T-helper 2 cell treated with Interferon-gamma antibody and Interleukin-4, amounts not matched to agents 5 μg/mL and 100 μg/mL, for 36 hours (primary cell): ENCODE measurements around the gene NCOA1.
A peak's percentile ranks its signal among the peaks of the same experiment; 100 is the strongest.

Experiments
- DNase-seq: peaks from one replicate; pipeline ENCODE4 v3.0.0; 2021; ENCODE audit warnings: low spot score
- H3K27ac Mint-ChIP-seq: one replicate; pipeline ENCODE4 v1.8.0; 2021; ENCODE audit warnings: mild to moderate bottlenecking, mixed read lengths
- H3K27me3 Mint-ChIP-seq: one replicate; pipeline ENCODE4 v1.8.0; 2021; ENCODE audit warnings: low read depth, mixed read lengths
- H3K36me3 Mint-ChIP-seq: one replicate; pipeline ENCODE4 v1.8.0; 2021; ENCODE audit warnings: low read depth, mixed read lengths
- H3K4me1 Mint-ChIP-seq: one replicate; pipeline ENCODE4 v1.8.0; 2021; ENCODE audit warnings: low read depth, mixed read lengths
- H3K4me3 Mint-ChIP-seq: one replicate; pipeline ENCODE4 v1.8.0; 2022; ENCODE audit warnings: mild to moderate bottlenecking, moderate library complexity, mixed read lengths
- H3K9me3 Mint-ChIP-seq: one replicate; pipeline ENCODE4 v1.8.0; 2021; ENCODE audit warnings: mixed read lengths

The NCOA1 gene

DNA sequence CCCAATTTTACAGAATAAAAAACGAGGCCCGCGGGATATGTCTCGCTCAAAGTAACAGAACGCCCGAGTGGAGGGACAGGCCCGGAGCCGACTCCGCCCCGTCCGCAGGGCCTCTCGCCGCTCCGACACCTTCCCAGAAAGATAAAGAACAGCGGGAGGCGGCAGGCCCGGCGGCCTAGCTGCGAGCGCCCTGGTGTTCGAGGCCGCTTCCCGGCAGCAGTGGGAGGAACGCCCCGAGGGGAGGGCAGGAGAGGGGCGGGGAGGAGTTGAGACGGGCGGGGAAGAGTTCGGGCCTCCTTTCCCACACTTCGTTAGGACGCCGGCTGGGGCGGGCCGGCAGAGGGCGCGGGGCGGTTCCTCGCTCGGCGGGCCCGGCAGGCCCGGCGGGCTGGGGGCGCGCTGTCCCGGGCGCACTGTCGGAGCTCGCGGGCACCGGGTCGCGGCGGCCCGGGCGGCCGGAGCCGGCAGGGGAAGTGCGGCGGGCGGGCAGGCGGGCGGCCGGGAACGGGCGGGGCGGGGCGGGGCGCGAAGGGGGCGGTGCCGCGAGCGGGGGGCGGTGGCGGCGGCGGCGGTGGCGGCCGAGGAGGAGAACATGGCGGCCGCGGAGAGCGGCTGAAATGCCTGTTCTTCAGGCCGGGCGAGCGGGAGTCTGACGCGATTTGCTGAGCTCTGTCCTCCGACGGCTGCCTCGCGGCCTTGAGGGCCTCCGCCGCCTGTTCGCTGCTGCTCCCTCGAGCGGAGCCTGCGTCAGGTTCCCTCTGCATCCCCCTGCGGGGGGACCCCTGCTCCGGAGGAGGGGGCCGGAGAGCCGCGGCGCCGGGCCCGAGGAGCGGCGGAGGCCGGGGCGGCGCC, at the start of gene NCOA1:
NCOA1 (plus strand) TSS at position 565 of the 852 bp plus-strand sequence. CDS start 167,424 bp downstream, outside the sequence.
- peak within 1 kb of the TSS; percentile 91 for H3K4me3 Mint-ChIP-seq
- peaks cover 30% of the 10 kb centered on the region for H3K4me1 Mint-ChIP-seq
- peak within 1 kb of the TSS; percentile 84 for H3K27ac Mint-ChIP-seq
- H3K9me3 Mint-ChIP-seq, result no peaks in the 10 kb centered on the region
- DNase-seq, result peak; percentile 90
- no peaks in the 10 kb centered on the region for H3K36me3 Mint-ChIP-seq
- H3K27me3 Mint-ChIP-seq, result peaks cover 9% of the 10 kb centered on the region

DNA sequence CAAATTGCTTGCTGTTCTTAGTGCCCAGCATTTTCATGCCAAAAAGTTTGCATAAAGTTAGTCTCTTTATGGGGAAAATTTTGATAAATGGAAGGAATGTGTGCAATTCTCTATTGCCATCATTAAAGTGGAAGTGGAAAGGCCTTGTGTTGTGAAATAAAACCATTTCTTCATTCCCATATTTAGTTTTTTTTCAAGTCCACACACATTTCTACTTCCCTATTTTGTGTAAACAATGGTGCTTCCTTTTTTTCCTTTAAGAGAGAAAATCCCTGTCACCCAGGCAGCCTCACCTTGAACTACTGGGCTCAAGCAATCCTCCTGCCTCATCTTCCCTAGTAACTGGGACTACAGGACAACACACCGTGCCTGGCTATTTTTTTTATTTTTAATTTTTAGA, 42.3 kb upstream of the NCOA1 start:
- Mint-ChIP-seq H3K27ac (no peak overlapping the region), H3K36me3 (no peaks in the 10 kb centered on the region), H3K27me3 (peaks cover 6% of the 10 kb centered on the region), H3K4me1 (no peaks in the 10 kb centered on the region), H3K9me3 (peaks cover 11% of the 10 kb centered on the region), H3K4me3 (no peak overlapping the region)
- DNase-seq, result no peak

DNA sequence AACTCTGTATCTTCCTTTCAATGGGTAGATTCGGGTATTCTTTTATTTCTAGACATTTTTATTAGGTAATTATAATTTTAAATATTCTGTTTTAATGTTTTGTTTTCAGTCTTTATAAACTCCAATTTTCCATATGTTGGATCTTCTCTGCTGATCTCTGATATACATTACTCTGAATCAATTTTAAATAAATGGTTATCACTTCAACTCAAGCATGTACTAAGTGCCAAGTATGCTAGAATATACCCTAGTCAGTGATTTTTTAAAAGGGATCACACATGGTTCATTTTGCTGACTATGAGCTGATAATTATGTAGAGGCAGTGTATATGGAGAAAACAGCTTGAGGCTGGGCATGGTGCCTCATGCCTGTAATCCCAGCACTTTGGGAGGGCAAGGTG, 41.7 kb upstream of the NCOA1 start:
- no peak for DNase-seq
- H3K9me3 Mint-ChIP-seq, result peaks cover 11% of the 10 kb centered on the region
- H3K4me1 Mint-ChIP-seq, result no peaks in the 10 kb centered on the region
- H3K27ac Mint-ChIP-seq, result no peak overlapping the region
- H3K36me3 Mint-ChIP-seq, result no peaks in the 10 kb centered on the region
- H3K27me3 Mint-ChIP-seq, result peaks cover 6% of the 10 kb centered on the region
- no peak overlapping the region for H3K4me3 Mint-ChIP-seq

DNA sequence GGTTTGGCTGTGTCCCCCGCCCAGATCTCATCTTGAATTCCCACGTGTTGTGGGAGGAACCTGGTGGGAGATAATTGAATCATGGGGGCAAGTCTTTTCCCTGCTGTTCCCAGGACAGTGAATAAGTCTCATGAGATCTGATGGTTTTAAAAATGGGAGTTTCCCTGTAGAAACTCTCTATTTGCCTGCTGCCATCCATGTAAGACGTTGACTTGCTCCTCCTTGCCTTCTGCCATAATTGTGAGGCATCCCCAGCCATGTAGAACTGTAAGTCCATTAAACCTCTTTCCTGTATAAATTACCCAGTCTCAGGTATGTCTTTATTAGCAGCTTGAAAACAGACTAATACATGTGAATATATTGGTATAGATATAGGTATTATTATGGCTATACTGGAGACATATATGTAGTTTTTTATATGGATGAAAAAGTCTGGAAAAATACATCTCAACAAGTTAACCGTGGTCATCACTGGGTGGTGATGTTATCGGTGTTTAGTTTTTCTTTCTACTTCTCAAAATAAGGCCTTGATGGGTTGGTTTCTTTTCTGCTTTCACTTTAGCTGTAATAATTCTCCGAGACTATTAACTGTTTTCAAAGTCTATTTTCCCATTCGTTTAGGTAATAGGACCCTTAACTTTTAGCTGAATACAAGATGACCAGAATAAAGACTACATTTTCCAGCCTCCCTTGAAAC, 39.1 kb upstream of the NCOA1 start:
- H3K4me1 Mint-ChIP-seq, result no peaks in the 10 kb centered on the region
- no peak overlapping the region for H3K27ac Mint-ChIP-seq
- H3K9me3 Mint-ChIP-seq, result peaks cover 11% of the 10 kb centered on the region
- H3K36me3 Mint-ChIP-seq, result no peaks in the 10 kb centered on the region
- DNase-seq, result no peak
- H3K4me3 Mint-ChIP-seq, result no peak overlapping the region
- H3K27me3 Mint-ChIP-seq, result peaks cover 8% of the 10 kb centered on the region

DNA sequence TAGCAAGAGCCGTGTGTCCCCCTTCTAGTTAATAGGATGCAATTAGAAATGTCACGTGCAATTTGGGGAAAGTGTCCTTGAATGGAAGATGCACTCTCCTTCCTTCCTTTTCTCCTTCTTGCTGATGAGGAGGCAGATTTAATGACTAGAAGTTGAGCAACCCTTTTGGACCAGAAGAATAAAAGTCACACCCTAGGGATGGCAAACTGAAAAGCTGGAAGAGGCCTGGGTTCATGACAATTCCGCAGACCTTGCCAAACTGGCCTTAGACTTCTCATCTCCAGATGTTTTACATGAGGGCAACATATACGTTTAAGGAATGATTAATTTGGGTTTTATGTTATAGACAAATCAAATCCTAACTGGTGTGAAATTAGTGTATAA, 38.6 kb upstream of the NCOA1 start:
- no peak overlapping the region for H3K27ac Mint-ChIP-seq
- H3K4me3 Mint-ChIP-seq, result no peak overlapping the region
- H3K36me3 Mint-ChIP-seq, result no peaks in the 10 kb centered on the region
- peaks cover 8% of the 10 kb centered on the region for H3K27me3 Mint-ChIP-seq
- DNase-seq, result no peak
- H3K9me3 Mint-ChIP-seq, result peaks cover 11% of the 10 kb centered on the region
- no peaks in the 10 kb centered on the region for H3K4me1 Mint-ChIP-seq

DNA sequence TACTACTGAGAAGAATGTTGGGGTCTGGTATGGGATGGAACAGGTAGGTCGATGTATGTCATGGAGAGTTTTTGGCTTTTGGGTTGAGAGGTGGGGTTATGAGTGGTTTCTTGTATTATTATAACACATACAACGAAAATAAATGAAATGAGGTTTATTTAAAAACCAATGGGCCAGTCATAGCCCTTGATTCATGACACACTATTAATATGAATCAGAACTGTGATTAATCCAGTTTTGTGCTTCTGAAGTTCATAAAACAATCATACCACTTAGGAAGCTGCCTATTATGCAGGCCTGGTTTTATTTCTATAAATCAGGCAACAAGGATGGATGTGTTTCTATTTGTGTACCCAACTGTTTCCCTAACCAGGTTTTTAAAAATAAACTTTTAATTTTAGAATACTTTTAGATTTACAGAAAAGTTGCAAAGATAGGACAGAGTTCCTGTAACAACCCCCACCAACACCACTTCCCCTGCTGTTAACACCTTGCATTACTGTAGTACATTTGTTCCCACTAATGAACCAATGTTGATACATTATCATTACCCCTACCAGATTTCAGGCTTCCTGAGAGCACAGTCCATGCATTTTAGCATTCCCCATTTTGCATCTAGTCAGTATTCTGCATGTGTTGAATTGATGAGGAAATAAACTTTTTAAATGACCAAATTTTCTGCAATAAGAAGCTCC, 37.5 kb upstream of the NCOA1 start:
- DNase-seq, result no peak
- Mint-ChIP-seq H3K36me3 (no peaks in the 10 kb centered on the region), H3K4me1 (no peaks in the 10 kb centered on the region), H3K27me3 (peaks cover 5% of the 10 kb centered on the region), H3K27ac (no peak overlapping the region), H3K9me3 (peaks cover 11% of the 10 kb centered on the region), H3K4me3 (no peak overlapping the region)

DNA sequence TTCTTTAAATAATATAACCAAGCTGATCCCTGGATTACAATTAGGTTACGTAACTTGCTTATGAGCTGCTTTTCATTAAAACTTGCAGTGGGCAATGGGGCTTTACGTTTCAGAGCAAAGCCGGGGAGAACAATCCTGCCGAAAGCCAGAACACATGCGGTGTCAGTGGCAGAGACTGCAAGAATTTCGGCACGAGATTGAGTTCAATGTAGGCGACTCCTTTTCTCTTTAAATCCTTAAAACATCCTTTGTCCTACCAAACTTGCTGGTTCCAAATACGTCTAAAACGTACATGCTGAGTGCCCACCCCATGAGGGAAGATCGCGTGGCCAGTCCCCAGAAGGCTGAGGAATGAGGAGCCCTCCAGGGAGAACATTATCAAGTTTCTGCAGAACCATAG, 36.8 kb upstream of the NCOA1 start:
- DNase-seq, result no peak
- Mint-ChIP-seq H3K27me3 (peaks cover 8% of the 10 kb centered on the region), H3K4me3 (no peak overlapping the region), H3K9me3 (peaks cover 10% of the 10 kb centered on the region), H3K27ac (no peak overlapping the region), H3K36me3 (no peaks in the 10 kb centered on the region), H3K4me1 (no peaks in the 10 kb centered on the region)

DNA sequence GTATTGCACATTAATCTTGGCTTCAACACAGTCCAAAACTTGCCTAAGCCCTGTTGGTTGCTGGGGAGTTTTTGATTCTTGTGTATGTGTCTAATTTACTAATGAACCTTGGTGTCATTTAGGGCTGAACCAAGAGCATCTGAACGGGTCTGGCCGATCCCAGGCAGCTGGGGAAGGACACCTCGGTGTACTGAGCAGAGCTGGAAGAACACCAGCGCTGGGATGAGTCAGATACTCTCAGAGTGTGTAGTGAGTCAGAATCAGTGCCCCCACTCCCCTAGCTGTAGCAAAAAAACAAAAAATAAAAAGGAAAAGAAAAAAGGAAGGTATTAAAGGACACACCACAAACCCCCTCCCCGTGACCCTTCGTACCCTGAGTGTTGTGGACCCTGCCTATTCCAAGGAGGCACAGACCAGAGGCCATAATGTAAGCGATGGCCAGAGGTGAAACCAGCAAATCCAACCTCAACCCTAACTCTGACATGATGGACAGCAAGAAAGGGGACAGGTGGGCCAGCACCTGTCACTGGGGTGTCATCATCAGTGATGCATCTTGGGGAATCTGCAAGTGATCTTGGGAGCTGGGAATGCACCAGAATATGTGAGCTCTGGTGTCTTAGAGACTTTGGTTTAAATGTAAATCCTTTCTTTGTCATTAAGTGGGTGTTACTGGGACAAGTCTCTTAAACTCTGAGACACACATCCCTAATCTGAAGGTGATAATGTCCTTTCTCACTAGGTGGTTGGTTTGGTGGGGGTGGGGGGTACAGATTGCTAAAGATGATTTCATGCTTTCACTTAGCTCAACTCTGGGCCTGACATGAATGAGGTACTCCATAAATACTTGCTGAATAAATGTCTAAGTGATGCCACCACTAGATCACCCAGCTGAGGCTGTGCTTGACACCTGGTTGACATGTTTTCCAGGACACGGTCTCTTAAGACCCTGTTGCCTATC, 34.2 kb upstream of the NCOA1 start:
- no peak overlapping the region for H3K4me3 Mint-ChIP-seq
- peaks cover 8% of the 10 kb centered on the region for H3K27me3 Mint-ChIP-seq
- H3K36me3 Mint-ChIP-seq, result no peaks in the 10 kb centered on the region
- DNase-seq, result no peak
- H3K9me3 Mint-ChIP-seq, result no peaks in the 10 kb centered on the region
- H3K27ac Mint-ChIP-seq, result no peak overlapping the region
- peaks cover 3% of the 10 kb centered on the region for H3K4me1 Mint-ChIP-seq

DNA sequence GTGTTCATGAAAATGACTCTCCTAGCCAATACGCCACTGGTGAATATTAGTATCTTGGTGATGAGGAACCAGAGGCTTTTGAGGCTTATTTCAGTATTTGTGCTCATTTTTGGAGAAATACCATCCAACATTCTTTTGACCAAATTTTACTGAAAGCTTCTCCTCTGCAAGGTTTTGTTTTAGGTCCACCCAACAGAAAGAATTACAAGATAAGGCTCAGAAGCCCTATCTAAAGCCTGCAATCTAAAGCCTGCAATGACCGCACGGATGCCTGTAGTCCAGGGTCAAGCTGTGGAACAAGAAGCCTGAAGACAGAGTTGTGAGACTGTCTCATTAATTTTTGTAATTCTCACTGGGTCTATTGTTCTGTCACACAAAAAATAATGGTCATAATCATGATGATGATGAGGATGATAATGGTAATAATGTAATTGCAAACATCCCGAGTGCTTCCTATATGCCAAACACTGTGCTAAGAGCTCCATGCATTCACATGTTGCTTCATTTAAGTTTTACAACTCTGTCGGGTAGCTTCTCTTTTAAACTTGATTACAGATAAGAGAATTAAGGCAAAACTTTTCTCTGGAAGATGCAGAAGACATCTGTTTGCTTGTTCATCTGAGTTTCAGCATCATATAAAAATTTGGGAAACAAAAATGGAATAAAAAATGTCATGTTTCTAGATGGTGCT, 33.2 kb upstream of the NCOA1 start:
- peaks cover 6% of the 10 kb centered on the region for H3K27me3 Mint-ChIP-seq
- H3K36me3 Mint-ChIP-seq, result no peaks in the 10 kb centered on the region
- H3K9me3 Mint-ChIP-seq, result no peaks in the 10 kb centered on the region
- no peak for DNase-seq
- no peak overlapping the region for H3K27ac Mint-ChIP-seq
- no peak overlapping the region for H3K4me3 Mint-ChIP-seq
- H3K4me1 Mint-ChIP-seq, result peaks cover 6% of the 10 kb centered on the region

DNA sequence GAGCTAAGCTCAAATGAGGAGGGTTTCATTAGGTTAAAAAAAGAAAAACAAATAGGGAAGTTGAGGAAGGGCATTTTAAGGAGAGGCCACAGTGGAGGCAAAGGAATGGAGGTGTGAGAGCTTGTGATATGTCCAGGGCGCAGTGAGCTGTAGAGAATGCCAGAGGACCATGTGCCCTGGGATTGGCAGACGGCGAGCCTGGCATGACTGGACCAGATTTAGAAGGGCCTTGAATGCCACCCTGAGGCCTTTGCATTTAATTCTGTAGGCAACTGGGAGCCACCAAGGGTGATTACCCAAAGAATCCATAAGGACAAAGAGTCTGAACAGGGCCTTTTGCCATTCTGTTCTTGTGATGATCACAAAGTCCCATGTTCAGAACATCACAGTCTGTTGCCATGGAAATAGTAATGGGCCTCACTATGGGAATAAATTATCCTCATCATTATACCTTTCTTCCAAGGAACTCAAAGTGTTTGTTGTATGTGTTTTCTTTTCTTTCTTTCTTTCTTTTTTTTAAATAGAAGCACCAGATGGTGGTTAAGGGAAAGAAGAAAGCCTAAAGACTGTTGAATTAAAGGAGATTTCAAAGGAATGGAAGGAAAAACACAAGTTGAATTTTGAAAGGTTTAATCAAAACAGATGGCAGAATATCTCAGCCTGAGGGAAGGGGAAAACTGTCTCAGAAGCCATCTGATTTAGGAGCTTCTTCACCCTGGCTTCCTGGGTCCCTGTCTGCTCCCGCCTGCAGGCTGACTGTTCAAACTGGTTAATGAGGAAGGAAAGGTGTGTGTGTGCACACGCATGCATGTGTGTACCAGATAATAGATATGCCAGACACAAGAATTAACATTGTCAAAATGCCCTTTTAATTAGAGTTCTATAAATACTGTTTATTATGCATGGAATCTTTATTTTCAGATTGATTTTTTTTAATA, 31.6 kb upstream of the NCOA1 start:
- Mint-ChIP-seq H3K27ac (no peak overlapping the region), H3K4me1 (peaks cover 6% of the 10 kb centered on the region), H3K27me3 (peaks cover 6% of the 10 kb centered on the region), H3K9me3 (no peaks in the 10 kb centered on the region), H3K4me3 (no peak overlapping the region), H3K36me3 (no peaks in the 10 kb centered on the region)
- no peak for DNase-seq

DNA sequence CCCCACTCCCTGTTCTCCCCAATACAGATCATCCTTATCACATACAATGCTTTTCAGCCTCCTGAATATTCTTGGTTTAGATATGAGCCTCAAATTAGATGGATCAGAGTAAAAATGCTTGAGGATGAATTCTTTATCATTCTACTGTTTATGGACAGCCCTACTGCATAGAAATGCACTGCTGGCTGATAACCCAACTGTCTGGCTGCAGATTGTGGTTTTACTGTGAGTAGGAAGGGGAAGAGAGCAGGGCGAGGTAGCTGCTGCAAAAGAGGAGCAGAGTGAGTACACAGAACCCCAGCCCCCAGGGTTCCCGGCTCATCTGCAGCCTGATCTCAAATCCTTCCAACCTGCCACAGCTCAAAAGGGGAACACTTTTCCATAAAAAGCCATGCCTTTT, 29.4 kb upstream of the NCOA1 start:
- peaks cover 6% of the 10 kb centered on the region for H3K4me1 Mint-ChIP-seq
- no peaks in the 10 kb centered on the region for H3K36me3 Mint-ChIP-seq
- peaks cover 5% of the 10 kb centered on the region for H3K27me3 Mint-ChIP-seq
- no peak overlapping the region for H3K27ac Mint-ChIP-seq
- H3K9me3 Mint-ChIP-seq, result no peaks in the 10 kb centered on the region
- DNase-seq, result no peak
- no peak overlapping the region for H3K4me3 Mint-ChIP-seq

DNA sequence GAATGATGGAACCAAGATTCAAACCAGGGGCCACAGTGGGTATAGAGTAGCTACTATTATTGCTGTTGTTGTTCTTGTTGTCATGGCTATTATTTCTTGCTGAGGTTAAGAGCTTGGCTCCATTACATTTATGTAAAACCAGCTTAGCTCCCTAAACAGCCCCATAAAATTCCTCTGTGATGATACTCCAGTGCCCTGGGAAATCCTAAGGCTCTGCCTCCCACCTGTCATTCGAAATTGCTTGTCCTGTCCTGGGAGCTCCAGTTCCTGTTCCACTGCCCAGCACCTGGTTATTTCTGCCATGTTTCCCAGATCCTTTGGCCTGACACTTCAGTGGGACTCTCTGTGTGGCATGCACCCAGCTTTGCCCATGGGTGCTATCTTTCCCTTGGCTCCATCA, 27.8 kb upstream of the NCOA1 start:
- peaks cover 6% of the 10 kb centered on the region for H3K4me1 Mint-ChIP-seq
- no peaks in the 10 kb centered on the region for H3K36me3 Mint-ChIP-seq
- H3K27ac Mint-ChIP-seq, result no peak overlapping the region
- DNase-seq, result no peak
- H3K4me3 Mint-ChIP-seq, result no peak overlapping the region
- H3K27me3 Mint-ChIP-seq, result peaks cover 10% of the 10 kb centered on the region
- H3K9me3 Mint-ChIP-seq, result no peaks in the 10 kb centered on the region
